Sigmoid colon (tissue), 7 donors: Measurements from ENCODE around the gene PCK2. TPM values are rescaled to one million over a fixed set of nuclear protein-coding genes. Genes with fewer than 3 reads are reported as not detected.

Experiments
- DNase-seq: peaks from one replicate; pipeline ENCODE4 v3.0.0-alpha.2; 2019
- H3K27ac ChIP-seq, 4 donors: fragments of 200-600 bp; sonication (generic); one replicate each; pipeline ENCODE4 v1.5.1; 2016 to 2019; ENCODE audit warnings: mild to moderate bottlenecking in 1 of 4
- H3K27me3 ChIP-seq, 3 donors: fragments of 200-600 bp; sonication (generic); one replicate each; pipeline ENCODE4 v1.5.1; 2019; ENCODE audit warnings: mild to moderate bottlenecking in 1 of 3
- H3K36me3 ChIP-seq, 4 donors: fragments of 200-600 bp; sonication (generic); one replicate each; pipeline ENCODE4 v1.5.1; 2016 to 2019
- H3K4me1 ChIP-seq, 4 donors: fragments of 200-600 bp; sonication (generic); one replicate each; pipeline ENCODE4 v1.5.1; 2017 to 2019
- H3K4me3 ChIP-seq, 4 donors: fragments of 200-600 bp; sonication (generic); one replicate each; pipeline ENCODE4 v1.5.1; 2017 to 2019; ENCODE audit warnings: mild to moderate bottlenecking in 2 of 4, moderate library complexity in 1 of 4
- H3K9me3 ChIP-seq, 4 donors: fragments of 200-600 bp in 3 of 4; sonication (generic) in 3 of 4; one replicate each; pipeline versions ENCODE4 v1.5.1 to v1.6.1; 2013 to 2019
- CTCF ChIP-seq, 4 experiments: fragments of 450-650 bp in 3 of 4; fragments of 200-600 bp in 1 of 4; IDR thresholded peaks; one replicate each; pipeline ENCODE4 v1.5.1; 2016 to 2019; ENCODE audit warnings: antibody characterized with exemption in 4 of 4, mild to moderate bottlenecking in 3 of 4, moderate library complexity in 2 of 4
- EP300 ChIP-seq, 4 donors: sonication (generic); formaldehyde crosslinking; IDR thresholded peaks; one replicate each; pipeline ENCODE4 v1.6.1; 2017; ENCODE audit warnings: antibody characterized with exemption in 4 of 4
- POLR2A ChIP-seq, 2 donors: fragments of 450-650 bp; IDR thresholded peaks; one replicate each; pipeline ENCODE4 v1.6.1; 2016; ENCODE audit warnings: antibody characterized with exemption in 2 of 2, mild to moderate bottlenecking in 2 of 2, moderate library complexity in 2 of 2
- POLR2AphosphoS5 ChIP-seq, 4 donors: sonication (generic); formaldehyde crosslinking; IDR thresholded peaks; one replicate each; pipeline ENCODE4 v1.6.1; 2017; ENCODE audit warnings: antibody characterized with exemption in 4 of 4
- WGBS, 2 donors: extraction: QIAGEN DNeasy Blood & Tissue Kit; methylation state at CpG; one replicate each; pipeline ENCODE4 v1.1.7; 2013; 5-methylcytosine and 5-hydroxymethylcytosine counted together
- intact Hi-C: fragments of 100-400 bp; cut with DNase I; formaldehyde crosslinking; loops from one replicate; pipeline ENCODE4 v1.15.1; 2023
- polyA plus RNA-seq, 3 donors: library from polyadenylated mRNA; stranded (reverse); fragments of 200-250 nt; gene quantifications; one replicate each; pipeline ENCODE4 v1.2.3, GENCODE V29; 2013
- total RNA-seq, 4 donors: library from RNA; depleted of rRNA; stranded (reverse); fragments of >200 nt; gene quantifications; one replicate each; pipeline ENCODE4 v1.1.0, GENCODE V29; 2016
- donor health status: healthy with polysubstance abuse.
- donor health status: Bipolar disorder and iron deficiency.
- donor health status: healthy.

Gene PCK2
- total and polyA plus RNA-seq, 7 donors: 7.1 to 109 (median 12.2) TPM

GRCh38 chr14:24071836-24072430, 22.2 kb upstream of the PCK2 start:
- H3K4me1 ChIP-seq: peaks cover 0 to 18% (median 17%) of the 10 kb centered on the region in 4 donors
- H3K36me3 ChIP-seq: no peaks in the 10 kb centered on the region
- H3K27ac ChIP-seq: no peak overlapping the region
- intact Hi-C loops: no loop called here
- TF ChIP-seq POLR2A (IDR thresholded peaks at IDR 0.05): no peak
- no peak for TF ChIP-seq EP300 (IDR thresholded peaks at IDR 0.05)
- no peak for TF ChIP-seq CTCF (IDR thresholded peaks at IDR 0.05)
- TF ChIP-seq POLR2AphosphoS5 (IDR thresholded peaks at IDR 0.05): no peak
- WGBS, 2 donors: 21 to 71% methylated on average over 12 of the region's 12 CpGs
- no peaks in the 10 kb centered on the region for H3K9me3 ChIP-seq
- H3K4me3 ChIP-seq: no peak overlapping the region
- H3K27me3 ChIP-seq: peaks cover 0 to 16% (median 0%) of the 10 kb centered on the region in 3 donors
- DNase-seq: no peak

GRCh38 chr14:24072436-24072835, 21.7 kb upstream of the PCK2 start:
- Histone ChIP-seq H3K27ac (no peak overlapping the region), H3K4me1 (peaks cover 0 to 18% (median 17%) of the 10 kb centered on the region in 4 donors), H3K4me3 (no peak overlapping the region), H3K27me3 (peaks cover 0 to 16% (median 0%) of the 10 kb centered on the region in 3 donors), H3K36me3 (no peaks in the 10 kb centered on the region), H3K9me3 (no peaks in the 10 kb centered on the region)
- no peak for DNase-seq
- intact Hi-C loops: no loop called here
- WGBS, 2 donors: 25 to 66% methylated on average over 7 of the region's 7 CpGs
- TF ChIP-seq CTCF (IDR thresholded peaks at IDR 0.05): no peak
- TF ChIP-seq POLR2AphosphoS5 (IDR thresholded peaks at IDR 0.05): no peak
- TF ChIP-seq EP300 (IDR thresholded peaks at IDR 0.05): no peak
- TF ChIP-seq POLR2A (IDR thresholded peaks at IDR 0.05): no peak

GRCh38 chr14:24072881-24073877, 20.9 kb upstream of the PCK2 start:
- DNase-seq: no peak

More at GRCh38 chr14:24072881-24073877, 20.9 kb upstream of the PCK2 start:
- Histone ChIP-seq H3K27ac (no peak overlapping the region), H3K4me3 (no peak overlapping the region), H3K9me3 (no peaks in the 10 kb centered on the region), H3K4me1 (peaks cover 0 to 18% (median 17%) of the 10 kb centered on the region in 4 donors), H3K27me3 (peaks cover 0 to 16% (median 0%) of the 10 kb centered on the region in 3 donors), H3K36me3 (no peaks in the 10 kb centered on the region)
- TF ChIP-seq POLR2A (IDR thresholded peaks at IDR 0.05) (no peak), POLR2AphosphoS5 (IDR thresholded peaks at IDR 0.05) (no peak), CTCF (IDR thresholded peaks at IDR 0.05) (no peak), EP300 (IDR thresholded peaks at IDR 0.05) (no peak)
- intact Hi-C loops: no loop called here
- WGBS, 2 donors: 83 to 90% methylated on average over 26 of the region's 26 CpGs
